ENCODE results near the gene WDR64.

Gene WDR64

GRCh38 chr1:241846862-241847539 lies 194.9 kb downstream of the WDR64 start:
- DNase-seq, result no peak

GRCh38 chr1:241847540-241847795 lies 195.4 kb downstream of the WDR64 start:
- no peak for DNase-seq

DNA sequence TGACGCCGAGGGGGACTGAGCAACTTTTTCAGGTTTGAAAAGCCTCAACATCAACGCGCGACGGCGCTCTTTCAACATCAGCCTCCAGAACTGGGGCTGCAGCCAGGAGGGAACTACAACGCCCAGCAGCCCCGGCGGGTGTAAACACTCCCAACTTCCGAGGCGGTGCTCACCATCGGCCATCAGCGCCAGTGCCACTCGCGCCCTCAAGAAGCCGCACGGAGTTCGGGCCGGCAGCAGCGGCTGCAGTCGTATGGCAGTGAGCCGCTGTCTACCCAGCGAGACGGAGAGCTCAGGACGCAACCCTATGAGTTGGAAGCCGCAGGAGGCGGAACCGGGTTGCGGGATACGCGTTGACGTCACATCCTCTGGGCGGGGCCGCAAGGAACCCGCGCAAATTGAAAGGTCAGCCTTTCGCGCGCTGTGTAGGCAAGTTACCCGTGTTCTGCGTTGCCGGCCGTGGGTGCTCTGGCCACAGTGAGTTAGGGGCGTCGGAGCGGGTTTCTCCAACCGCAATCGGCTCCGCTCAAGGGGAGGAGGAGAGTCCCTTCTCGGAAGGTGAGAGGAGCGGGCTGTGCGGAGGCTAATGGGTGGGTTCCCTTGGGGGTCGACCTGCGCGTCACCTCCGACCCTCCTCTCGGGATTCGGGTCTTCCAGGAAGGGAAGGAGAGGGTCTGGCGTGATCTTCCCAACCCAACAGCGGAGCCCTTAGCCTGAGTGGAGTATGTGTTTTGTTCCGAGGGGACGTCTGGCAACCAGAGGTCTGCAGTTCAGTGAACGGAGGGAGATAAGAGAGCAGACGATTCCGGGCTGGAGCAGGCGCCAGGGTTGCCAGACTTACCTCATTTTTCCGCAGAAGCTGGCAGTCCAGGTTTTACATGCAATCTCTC lies 196.0 kb downstream of the WDR64 start, which contains the start of gene EXO1:
Gene EXO1, plus strand, starts transcription at position 409 of the 890 bp plus-strand sequence. CDS start 2,222 bp downstream, outside the sequence.
- DNase-seq, result peak; percentile 93

GRCh38 chr1:241848686-241849344 lies 196.7 kb downstream of the WDR64 start:
- DNase-seq, result no peak

- no peak for DNase-seq
Observed at GRCh38 chr1:241849345-241849695, 197.2 kb downstream of the WDR64 start.

Data from NCI-H1436 (cell line).